GM18499 (cell line): ENCODE data around the gene KLF6.

Experiments
- ATAC-seq: cut with Tn5 transposase; IDR thresholded peaks from one replicate; pipeline ENCODE4 v1.9.1; 2021; ENCODE audit warnings: moderate number of reproducible peaks; ENCODE audit not compliant: insufficient read depth, unreplicated experiment

The KLF6 gene

DNA sequence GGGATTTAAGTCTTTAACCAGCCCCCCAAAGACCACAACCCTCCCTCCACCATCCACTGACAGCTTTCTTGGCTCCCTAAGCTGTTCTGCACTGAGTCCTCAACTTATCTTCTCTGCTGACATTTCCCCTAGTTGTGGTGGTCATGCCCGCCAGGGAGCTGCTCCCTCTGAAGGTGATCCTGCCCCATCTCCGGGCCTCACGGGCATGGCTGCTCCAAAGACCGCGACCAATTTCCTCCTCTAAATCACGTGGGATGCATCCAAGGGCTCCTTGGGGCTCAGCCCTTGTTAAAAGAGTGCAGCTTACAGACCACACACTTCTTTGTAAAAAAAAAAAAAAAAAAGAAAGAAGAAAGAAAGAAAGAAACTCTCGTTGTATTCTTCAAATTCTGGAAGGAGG, 27.1 kb upstream of the KLF6 start:
- no peak for ATAC-seq

DNA sequence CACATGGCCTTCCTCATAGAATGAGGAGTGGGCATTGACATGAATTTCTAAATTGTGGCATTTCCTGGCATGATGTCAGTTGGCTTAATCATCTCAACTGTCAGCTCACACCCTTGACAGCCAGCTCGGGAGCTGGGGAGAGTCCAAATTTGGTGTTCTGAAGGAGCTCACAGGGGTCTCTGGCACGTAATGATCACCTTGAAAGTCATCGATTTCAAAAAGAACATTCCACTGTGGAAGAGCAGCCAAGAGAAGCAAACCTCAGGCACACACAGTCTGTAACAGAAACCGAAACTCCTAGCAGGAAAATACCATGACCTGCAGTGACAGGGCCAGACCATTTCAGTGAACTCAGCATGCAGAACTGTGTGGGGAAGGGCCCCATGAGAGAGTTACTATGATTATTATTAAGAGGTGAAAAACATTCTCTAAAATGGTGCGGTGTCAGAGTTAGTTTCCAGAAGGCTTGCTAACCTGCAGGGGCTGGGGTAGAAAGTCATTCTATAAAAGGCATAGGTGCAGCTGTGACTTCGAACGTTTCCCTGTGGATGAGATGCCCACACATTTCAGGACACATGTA, 26.4 kb upstream of the KLF6 start:
- ATAC-seq = peak; percentile 66

DNA sequence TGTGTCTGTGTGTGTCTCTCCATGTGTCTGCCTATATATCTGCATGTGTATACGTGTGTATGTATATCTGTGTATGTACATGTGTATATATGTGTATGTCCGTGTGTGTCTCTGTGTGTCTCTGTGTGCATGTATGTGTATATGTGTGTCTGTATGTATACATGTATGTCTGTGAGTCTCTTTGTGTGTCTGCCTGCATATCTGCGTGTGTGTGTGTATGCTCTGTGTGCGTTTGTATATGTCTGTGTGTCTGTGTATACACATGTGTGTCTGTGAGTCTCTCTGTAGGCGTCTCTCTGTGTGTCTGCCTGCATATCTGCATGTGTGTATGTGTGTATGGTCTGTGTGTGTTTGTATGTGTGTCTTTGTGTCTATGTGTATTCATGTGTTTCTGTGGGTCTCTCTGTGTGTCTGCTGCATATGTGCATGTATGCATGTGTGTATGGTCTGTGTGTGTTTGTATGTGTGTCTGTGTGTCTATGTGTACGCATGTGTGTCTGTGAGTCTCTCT, 23.7 kb upstream of the KLF6 start:
- no peak for ATAC-seq

DNA sequence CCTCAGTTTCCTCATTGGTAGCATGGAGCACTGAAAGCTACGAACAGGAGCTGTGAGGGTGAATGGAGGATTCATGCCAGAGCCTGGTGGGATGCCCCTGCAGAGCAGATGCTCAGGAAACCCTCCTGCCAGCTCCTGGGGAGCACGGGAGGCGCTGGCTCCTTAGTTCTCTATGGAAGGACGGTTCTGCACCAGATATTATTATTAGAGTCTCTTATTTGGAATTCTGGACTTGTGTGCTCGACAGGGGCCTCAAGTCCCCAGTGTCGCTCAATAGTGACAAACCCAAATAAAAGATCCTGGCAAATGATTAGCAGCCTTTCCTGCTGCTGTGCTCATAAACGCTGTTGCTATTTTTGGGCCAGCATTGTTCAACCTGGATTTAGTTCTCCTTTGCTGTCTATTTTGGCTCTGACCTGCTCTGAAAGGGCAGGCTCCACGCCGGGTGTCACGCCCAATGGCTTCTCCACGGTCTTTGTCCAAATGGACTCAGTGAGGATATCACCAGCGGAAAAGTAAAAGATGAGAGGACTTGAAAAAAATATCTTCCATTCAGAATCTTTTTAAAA, 23.0 kb upstream of the KLF6 start:
- no peak for ATAC-seq

DNA sequence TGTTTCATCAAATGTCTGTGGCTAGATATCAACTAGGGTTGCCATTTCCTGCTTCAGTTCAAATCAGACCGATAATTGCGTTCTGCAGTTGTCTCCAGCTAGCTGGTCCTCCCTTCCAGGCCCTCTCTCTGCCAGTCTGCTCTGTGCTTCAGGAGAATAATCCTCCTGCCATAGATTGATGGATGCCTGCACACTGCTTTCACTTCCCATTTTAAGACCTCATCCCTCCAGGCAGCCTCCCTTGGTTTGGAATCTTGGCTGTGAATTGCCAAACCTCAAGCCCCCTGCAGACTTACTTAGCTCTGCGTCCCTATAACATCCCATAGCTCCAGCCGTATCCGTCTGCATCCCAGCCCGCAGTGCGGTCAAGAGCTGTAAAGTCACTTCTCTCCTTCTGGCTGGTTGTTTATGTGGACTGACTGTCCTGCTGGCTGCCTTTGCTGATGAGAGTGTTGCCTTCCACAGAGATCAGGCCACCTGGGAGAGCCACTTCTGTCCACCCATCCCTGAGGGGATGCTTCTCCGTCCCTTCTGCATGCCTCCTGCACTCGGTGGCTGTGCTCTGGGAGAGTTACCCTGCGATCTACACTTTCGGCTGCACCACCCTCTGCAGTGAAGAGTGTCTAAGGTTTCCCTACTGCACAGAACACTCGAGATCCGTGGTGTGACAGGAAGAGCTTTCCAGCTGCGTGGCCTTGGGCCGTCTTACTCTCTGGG, 22.4 kb upstream of the KLF6 start:
- ATAC-seq = no peak

DNA sequence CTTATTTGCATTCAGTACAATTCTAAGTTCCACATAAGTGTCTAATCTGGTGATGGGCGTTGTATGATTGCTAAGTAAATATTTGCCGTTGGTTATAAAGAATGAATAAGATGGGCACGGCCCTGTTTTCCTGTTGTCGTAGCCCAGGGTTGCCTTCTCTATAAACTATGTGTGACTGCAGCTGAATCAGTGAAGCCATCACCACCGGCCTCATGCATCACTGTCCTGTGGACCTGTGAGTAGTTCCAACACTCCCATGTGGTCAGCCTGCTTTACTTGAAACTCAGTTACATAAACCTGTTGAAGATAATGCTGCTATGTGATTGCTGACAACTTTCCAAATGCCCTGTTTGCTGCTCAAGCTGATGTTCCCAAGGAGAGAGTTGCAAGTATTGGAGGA, 21.6 kb upstream of the KLF6 start:
- no peak for ATAC-seq

DNA sequence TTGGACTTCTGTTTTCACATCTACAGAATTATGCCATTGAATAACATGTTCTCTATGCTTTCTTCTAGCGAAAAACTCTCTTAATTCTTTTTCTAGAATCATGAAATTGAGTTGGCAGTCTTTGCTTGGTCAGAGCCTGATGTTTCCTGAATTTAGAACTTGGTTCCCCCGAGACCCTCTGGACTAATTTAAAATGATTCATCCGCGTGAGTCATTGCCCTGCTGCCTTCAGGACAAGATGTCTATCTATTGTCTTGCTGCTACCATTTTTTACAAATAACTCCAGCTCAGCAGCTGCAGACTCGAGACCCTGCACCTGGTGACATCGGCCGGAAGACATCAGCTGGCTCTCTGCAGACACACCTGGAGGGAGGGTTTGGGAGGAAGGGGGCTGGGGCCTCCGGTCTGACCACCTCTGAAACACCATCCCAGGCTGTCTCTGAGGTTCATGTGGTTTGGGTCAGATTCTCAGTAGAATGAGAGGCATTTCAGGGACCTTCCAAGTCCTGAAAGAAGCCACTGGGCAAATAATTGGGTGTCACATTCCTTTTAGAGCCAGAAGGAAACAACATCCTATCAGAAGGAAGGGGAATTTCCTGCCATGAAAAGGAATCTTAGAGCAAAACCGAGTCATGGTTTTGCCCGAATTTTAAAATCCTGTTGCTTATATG, 20.9 kb upstream of the KLF6 start:
- ATAC-seq = no peak

DNA sequence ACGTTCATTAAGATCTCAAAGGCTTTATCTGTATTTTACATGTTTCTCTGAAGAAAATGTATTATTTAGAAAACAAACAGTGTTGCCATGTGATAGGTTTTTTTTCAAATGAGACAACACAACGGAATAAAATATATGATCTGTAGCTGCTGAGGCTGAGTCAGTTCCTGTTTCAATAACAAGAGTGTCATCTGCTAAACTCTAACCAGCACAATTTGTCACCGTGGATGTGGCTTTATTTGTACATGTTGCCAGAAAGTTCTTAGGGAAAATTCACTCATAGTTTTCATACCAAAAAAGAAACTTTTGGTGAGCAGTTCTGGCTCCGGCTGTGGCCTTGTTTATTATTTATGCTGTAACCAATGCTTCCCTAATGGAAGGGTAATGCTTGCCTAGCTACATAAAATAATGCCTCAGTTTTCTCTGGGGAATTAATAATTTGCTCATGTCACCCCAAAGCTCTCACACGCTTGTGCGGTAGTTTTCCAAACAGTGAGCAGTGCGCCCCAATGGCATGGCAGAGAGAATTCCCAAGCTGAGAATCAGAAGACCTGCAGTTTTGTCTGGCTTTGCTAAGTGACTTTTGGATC, 20.3 kb upstream of the KLF6 start:
- peak; percentile 37 for ATAC-seq

DNA sequence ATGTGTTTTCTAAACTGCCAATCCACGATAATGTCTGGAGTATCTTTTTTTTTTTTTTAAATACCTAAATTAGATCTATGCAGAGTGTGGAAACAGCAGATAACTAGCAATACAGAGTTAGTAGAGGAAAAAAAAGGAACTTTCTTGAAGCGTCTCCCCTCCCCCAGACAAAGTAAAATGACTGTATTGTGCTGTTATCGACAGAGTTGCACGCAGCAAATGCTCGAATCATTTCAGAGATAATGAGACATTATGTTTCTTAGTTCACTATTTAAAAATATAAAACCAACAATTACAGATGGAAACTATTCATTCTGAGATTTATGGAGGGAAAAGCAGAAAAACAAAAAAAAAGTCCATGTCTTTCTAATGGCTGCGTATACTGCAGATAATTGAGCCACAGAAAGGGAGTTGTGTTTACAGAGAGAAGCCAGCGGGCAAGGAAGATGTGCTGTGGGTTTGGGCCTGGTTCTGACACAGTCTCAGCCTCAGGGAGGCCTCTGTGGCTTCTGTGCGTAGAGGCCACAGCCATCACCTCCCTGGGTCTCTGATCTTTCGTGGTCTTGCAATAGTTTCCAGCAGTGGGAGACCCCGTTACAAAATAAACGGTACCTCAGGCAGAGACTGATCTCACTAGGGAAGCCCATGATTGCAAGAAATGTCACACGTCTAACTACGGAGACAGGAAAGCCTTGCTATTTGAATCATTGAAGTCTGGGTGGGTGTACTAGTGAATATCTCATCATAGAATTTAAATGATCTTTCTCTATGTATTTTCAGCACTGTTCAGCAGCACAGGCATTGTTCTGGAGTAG, 19.1 kb upstream of the KLF6 start:
- no peak for ATAC-seq

DNA sequence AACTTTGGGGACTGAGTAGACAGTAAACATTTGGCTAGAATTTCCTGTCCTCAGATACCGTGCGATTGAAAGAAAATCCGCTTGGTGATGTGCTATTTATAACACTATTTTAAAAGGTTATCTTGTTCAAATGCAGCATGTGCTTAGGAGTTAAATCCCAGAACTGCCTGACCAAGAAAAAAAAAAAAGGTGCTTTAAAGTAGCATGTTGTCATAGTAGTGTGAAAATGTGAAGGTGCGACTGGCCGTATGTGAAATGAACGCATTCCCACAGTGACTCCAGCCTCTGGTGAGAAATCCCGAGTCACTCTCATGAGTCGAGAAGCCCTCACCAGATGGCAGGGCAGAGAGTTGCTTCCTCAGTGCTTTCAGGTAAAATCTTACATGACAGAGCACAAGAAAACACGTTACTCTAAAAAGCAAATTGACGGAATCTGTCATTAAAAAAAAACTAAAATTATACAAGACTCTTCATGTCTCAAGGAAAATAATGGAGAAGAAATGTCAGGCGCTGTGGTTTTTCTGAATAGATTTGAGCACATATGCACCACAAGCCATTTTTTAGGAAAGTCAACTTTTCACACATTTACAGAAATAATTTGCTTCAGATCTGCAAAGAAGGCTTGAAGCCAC, 18.4 kb upstream of the KLF6 start:
- ATAC-seq = no peak

DNA sequence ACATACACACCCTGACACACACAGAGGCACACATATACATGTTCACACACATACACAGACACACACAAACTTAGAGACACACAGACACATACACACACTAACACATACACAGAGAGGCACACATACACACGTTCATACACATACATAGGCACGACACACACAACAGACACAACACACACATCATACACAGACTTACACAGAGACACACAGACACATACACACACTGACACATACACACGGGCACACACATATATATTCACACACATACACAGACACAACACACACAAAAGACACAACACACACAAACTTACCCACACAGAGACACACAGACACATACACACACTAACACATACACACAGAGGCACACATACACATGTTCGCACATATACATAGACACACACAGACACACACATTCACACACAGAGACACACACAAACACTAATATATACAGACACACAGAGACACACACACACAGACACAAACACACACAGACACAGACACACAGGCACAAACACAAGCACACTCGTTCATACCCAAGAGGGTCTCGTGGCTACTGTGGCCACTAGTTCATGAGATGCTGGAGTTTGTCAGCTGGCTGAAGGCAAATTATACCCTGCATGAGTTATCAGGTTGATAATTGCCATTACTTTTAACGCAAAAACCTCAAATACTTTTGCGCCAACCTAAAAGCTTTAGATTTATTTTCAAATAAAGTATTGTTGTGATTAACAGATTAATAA, 17.7 kb upstream of the KLF6 start:
- ATAC-seq = no peak

DNA sequence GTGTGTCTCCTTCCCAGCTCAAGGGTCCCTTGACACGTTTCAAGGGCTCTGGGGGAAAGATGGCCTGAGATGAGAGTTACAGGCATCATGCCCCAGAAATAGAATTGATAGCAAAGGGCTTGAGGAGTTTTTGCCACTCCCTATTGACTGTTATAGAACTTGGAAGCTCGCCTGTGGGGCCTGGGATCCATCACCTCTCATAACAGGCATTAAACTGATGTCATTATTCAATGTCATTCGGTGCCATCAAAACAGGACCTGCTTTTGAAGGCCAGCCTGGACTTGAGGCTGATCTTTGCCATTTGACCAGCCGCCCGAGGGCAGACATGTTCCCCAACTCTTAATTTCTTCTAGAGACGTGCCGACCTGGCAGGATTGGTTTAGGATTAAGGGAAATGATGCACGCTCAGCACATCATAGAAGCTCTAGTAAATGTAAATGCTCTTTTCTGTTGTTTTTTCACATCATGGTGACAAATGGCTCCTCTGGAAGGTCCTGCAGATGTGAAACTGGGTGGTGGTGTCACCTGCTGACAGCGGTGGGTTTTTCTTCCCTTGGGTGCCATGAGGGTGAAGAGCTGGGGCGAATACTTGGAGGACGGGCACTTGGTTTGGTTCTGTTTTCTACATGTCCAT, 16.7 kb upstream of the KLF6 start:
- no peak for ATAC-seq

DNA sequence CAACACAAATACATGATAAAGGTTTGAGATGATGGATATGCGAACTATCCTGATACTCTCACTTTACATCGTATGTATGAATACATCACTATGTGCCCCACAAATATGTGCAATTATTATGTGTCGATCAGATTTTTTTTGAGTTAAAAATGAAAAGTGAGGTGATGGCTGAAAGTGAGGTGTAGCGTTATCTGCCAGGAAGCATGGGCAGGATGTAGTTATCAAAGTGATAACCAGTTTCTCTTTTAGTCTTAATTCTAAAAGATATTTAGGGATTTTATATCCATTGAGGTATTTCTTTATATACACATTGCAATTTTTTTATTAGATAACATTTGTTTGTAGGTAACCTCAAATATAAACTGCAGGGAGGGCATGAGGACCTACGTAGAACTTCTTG, 15.6 kb upstream of the KLF6 start:
- ATAC-seq = no peak

DNA sequence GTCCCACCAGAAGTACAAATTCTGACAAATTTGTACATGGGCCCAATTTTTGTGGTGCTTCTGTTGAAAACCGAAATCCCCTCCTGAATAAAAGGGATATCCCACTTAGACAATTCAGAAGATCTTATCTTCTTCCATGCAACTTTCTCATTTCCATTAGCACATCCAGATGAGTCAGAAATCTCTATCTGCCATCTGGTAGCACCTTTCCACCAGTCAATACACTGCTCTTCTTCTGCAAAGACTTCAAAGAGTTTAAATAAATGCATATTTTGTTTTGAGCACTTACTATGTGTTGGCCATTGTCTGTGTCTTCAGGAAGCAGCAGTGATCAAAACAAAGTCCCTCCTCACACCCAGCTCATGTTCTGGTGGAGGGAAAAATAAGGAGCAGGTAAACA, 12.7 kb upstream of the KLF6 start:
- no peak for ATAC-seq

DNA sequence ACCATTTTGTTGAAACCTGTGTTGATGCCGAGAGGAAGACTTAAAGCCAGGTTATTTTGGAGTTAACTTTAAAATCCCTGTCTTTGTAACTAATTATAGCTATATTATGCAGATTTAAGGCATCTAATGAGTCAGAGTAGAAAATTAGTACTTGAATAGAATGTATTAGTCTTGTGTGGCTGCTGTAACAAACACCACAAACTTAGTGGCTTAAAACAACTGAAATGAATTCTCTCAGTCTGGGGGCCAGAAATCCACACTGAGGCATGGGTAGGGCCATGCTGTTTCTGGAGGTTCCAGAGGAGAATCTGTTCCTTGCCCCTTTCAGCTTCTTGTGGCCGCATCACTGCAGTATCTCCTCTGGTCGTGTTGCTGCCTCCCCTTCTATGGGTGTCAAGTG, 8.5 kb upstream of the KLF6 start:
- no peak for ATAC-seq

DNA sequence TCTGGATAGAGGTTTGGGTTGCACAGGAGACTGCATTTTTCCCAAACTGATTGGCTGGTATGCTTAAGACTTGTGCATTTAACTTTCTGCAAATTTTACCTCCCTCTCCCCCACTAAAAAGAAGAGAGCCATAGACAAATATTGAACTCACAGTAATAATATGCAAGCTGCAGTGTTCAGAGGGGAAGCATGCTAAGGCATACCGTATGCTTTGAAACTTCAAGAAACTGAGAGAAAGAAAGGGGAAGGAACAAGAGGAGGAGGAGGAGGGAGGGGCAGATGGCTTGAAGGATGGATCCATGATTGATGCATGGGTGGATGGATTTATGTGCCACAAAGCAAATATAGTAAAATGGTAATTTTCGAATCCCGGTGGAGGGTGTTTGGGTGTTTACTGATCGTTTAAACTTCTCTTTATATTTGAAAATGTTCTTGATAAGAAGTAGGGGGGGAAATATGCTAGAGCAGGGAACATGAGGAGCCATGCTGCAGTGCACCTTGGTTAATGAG, 7.8 kb upstream of the KLF6 start:
- no peak for ATAC-seq

DNA sequence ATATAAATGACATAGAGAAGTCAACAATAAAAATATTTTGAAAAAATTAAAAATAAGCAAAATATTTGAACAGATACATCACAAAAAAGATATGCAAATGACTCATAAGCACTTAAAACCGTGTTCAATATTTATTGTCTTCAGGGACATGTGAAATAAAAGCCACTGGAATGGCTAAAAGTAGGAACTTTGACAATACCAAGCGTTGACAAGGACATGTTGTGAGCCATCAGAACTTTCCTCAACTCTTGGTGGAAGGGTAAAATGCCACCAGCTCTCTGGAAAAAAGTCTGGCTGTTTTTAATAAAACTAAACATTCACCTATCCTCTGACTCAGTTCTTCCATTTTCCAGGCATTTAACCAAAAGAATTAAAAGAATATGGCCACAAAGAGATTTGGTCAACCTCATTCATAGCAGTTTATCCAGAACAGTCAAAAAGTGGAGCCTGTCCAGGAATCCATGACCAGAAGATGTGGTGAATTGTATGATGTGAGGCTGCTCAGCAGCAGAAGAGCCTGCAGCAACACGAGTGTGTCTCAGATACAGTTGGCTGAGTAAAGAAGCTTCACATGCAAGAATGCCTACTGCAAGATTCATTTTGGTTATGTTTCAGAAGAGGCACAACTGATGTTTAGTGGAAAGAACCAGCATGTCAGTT, 7.1 kb upstream of the KLF6 start:
- ATAC-seq = no peak

DNA sequence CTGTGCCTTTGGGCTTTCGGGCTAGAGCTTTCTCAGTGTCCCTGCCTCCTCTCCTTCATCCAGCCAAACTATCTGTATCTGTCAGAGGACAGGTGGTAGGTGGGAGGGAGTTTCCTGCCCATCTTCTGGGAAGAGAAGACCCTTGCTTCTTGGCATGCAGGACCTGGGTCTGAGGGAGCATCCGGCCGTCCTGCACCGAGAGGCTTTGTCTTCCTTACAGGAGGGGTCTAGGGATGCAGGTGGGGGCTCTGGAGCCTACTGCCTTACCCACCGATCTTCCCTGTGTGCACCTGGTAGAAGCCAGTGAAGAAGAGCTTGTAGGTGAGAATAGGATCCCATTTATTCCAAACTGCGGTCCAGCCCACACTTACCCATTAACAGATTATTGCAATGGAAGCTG, 5.8 kb upstream of the KLF6 start:
- ATAC-seq = no peak
